BLaER1 treated with 17β-estradiol and CSF1 and Interleukin-3, amounts not matched to agents 10 nM and 100 nM (cell line): Measurements from ENCODE around the gene DYNLRB1.
"Not testable (repeated sequence)": the region's sequence is repeated elsewhere in the genome, so short reads cannot be mapped to it uniquely, and the experiment has no call there.

Source experiments
- H3K27ac ChIP-seq, 11 experiments: shearing (Covaris generic); formaldehyde crosslinking; 2 replicates each; pipeline ENCODE4 v1.8.1; 2022
- H3K27me3 ChIP-seq, 11 experiments: shearing (Covaris generic); formaldehyde crosslinking; 2 replicates each; pipeline ENCODE4 v1.8.1; 2022
- H3K36me3 ChIP-seq, 11 experiments: shearing (Covaris generic); formaldehyde crosslinking; 2 replicates each; pipeline ENCODE4 v1.8.1; 2022
- H3K4me1 ChIP-seq, 10 experiments: shearing (Covaris generic); formaldehyde crosslinking; 2 replicates each; pipeline ENCODE4 v1.8.1; 2022
- H3K4me2 ChIP-seq, 11 experiments: shearing (Covaris generic); formaldehyde crosslinking; 2 replicates each; pipeline ENCODE4 v1.8.1; 2022
- H3K4me3 ChIP-seq, 10 experiments: shearing (Covaris generic); formaldehyde crosslinking; 2 replicates each; pipeline ENCODE4 v1.8.1; 2022
- H3K9ac ChIP-seq, 11 experiments: shearing (Covaris generic); formaldehyde crosslinking; 2 replicates each; pipeline ENCODE4 v1.8.1; 2022
- H3K9me3 ChIP-seq, 11 experiments: shearing (Covaris generic); formaldehyde crosslinking; replicated peaks in 1 of 11; 2 replicates each; pipeline ENCODE4 v1.8.1; 2022
- H4K20me1 ChIP-seq, 11 experiments: shearing (Covaris generic); formaldehyde crosslinking; 2 replicates each; pipeline ENCODE4 v1.8.1; 2022
- Cebpa-rat ChIP-seq, 11 experiments: shearing (Covaris generic); IDR thresholded peaks; 2 replicates each; pipeline ENCODE4 v1.8.1; 2022

DYNLRB1 gene

DNA sequence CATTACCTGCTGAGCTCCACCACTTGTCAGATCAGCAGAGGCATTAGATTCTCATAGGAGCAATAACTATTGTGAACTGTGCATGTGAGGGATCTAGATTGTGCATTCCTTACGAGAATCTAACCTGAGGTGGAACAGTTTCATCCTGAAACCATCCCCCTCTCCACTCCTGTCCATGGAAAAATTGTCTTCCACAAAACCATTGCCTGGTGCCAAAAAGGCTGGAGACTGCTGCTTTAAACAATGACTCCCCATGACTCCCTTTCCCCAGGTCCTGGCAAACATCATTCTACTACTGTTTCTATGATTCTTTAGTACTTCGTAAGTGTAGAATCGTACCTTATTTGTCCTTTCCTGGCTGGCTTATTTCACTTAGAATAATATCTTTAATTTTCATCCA lies 9.7 kb upstream of the DYNLRB1 start:
- Histone ChIP-seq H3K27me3 (no peaks in the 10 kb centered on the region), H3K36me3 (peaks cover 81 to 100% (median 98%) of the 10 kb centered on the region in 11 experiments), H3K4me3 (no peak overlapping the region), H3K27ac (no peak overlapping the region), H3K4me2 (no peak overlapping the region), H3K9me3 (no peaks in the 10 kb centered on the region), H4K20me1 (peaks cover 0 to 22% (median 3%) of the 10 kb centered on the region in 11 experiments; a peak in 8 of 22 replicates), H3K9ac (no peak overlapping the region), H3K4me1 (no peaks in the 10 kb centered on the region)
- no peak for TF ChIP-seq Cebpa-rat (IDR thresholded peaks at IDR 0.05)

DNA sequence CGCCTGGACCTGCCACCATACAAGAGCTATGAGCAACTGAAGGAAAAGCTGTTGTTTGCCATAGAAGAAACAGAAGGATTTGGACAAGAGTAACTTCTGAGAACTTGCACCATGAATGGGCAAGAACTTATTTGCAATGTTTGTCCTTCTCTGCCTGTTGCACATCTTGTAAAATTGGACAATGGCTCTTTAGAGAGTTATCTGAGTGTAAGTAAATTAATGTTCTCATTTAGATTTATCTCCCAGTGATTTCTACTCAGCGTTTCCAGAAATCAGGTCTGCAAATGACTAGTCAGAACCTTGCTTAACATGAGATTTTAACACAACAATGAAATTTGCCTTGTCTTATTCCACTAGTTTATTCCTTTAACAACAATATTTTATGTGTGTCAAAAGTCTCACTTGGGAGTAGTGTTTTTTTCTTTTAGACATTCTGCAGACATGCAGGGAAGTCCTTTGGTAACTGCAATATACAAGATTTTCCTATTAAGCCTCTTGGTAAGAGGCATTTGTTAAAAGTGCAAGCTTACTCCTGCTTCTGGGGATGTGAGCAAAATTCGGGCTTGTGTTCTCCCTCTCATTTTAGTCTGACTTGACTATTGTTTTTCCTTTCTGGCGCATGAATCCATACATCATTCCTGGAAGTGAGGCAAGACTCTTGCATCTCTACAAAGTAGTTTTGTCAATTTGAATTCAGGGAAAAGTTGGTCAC lies 8.4 kb upstream of the DYNLRB1 start:
- Histone ChIP-seq H3K9me3 (no peaks in the 10 kb centered on the region), H3K4me3 (no peak overlapping the region), H4K20me1 (peaks cover 0 to 29% (median 3%) of the 10 kb centered on the region in 11 experiments; a peak in 8 of 22 replicates), H3K4me2 (no peak overlapping the region), H3K27me3 (no peaks in the 10 kb centered on the region), H3K9ac (no peak overlapping the region), H3K4me1 (0 out of 20 replicates have a peak, but pooled peaks cover 0 to 5% (median 0%) of the 10 kb centered on the region in 10 experiments), H3K27ac (no peak overlapping the region), H3K36me3 (peaks cover 73 to 99% (median 93%) of the 10 kb centered on the region in 11 experiments)
- TF ChIP-seq Cebpa-rat (IDR thresholded peaks at IDR 0.05) = no peak

DNA sequence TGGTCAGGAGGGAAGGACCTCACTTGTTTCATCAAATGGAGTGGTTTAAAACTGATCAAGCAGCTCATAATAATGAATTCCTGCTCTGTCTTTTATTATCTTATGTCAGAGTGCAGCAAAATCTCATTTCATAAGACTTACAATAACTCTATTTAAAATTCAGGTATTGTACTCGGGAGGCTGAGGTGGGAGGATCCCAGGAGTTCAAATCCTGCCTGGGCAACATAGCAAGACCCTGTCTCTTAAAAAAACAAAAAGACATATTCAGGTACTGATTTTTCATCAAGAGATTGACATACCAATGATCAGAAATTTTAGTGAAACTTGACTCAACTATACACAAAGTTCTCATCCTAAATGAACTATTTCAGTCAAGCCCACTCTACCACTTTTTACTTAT lies 5.6 kb upstream of the DYNLRB1 start:
- no peak overlapping the region for H3K27ac ChIP-seq
- no peak overlapping the region for H3K9ac ChIP-seq
- TF ChIP-seq Cebpa-rat (IDR thresholded peaks at IDR 0.05) = no peak
- no peaks in the 10 kb centered on the region for H3K27me3 ChIP-seq
- no peak overlapping the region for H3K4me3 ChIP-seq
- H4K20me1 ChIP-seq = peaks cover 0 to 33% (median 3%) of the 10 kb centered on the region in 11 experiments; a peak in 8 of 22 replicates
- H3K9me3 ChIP-seq = no peaks in the 10 kb centered on the region
- H3K36me3 ChIP-seq = peaks cover 49 to 81% (median 66%) of the 10 kb centered on the region in 11 experiments
- peaks cover 9 to 25% (median 13%) of the 10 kb centered on the region in 10 experiments for H3K4me1 ChIP-seq
- no peak overlapping the region for H3K4me2 ChIP-seq

DNA sequence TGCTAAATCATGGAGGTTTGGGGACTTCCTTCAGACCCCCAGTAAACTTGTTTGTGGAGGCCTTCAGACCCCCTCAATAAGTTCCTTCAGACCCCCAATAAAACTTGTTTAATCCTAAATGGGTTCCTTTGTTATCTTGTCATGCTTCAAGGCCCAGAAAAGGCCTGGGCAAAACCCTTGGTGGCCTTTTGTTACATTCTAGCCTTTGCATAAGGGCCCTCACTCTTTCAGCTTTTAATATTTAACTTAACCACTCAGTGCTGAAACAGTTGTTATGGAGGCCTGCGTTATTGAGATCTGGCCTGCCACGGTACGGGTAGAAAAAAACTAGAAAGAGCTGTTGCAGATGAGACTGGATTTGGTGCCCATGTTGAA lies 4.3 kb upstream of the DYNLRB1 start:
- Histone ChIP-seq H3K4me3 (no peak overlapping the region), H3K9ac (no peak overlapping the region), H3K27me3 (no peaks in the 10 kb centered on the region), H4K20me1 (peaks cover 0 to 22% (median 0%) of the 10 kb centered on the region in 11 experiments; a peak in 5 of 22 replicates), H3K9me3 (no peaks in the 10 kb centered on the region), H3K36me3 (peaks cover 36 to 68% (median 53%) of the 10 kb centered on the region in 11 experiments), H3K27ac (no peak overlapping the region), H3K4me1 (peaks cover 10 to 28% (median 15%) of the 10 kb centered on the region in 10 experiments), H3K4me2 (no peak overlapping the region)
- no peak for TF ChIP-seq Cebpa-rat (IDR thresholded peaks at IDR 0.05)

DNA sequence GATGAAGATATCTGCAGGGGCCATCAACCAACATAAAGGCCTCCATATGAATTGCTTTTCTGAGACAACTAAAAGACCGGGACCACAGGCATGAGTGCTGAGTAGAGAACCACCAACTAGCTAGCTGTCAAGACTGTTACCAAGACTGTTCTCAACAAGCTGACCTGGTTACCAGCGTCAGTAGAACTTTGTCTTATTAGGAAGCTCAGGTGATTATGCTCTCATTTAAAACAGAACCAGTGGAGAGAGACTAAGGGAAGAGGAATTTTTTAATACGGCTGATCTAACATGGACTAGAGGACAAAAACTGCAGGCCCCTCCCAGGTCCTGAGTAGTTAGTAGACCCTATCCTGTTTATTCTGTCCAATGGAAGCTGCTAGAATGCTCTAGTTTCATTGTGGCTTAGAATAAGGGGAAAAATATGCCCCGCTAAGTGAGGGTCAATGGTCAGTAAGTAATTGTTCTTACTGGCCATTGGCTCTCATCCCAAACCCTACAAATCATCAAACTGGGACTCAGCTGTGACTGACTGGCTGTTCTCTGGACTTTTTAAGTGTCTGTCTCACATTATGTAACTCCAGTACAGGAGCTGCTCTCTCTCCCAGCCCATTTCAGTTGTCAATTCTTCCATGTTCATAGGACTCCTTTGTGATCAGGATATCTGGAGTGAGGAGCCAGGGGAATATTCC lies 3.8 kb upstream of the DYNLRB1 start:
- H3K27me3 ChIP-seq = no peaks in the 10 kb centered on the region
- no peak overlapping the region for H3K4me3 ChIP-seq
- H4K20me1 ChIP-seq = peaks cover 0 to 22% (median 0%) of the 10 kb centered on the region in 11 experiments; a peak in 7 of 22 replicates
- peaks cover 12 to 30% (median 17%) of the 10 kb centered on the region in 10 experiments for H3K4me1 ChIP-seq
- H3K36me3 ChIP-seq = peaks cover 31 to 62% (median 48%) of the 10 kb centered on the region in 11 experiments
- TF ChIP-seq Cebpa-rat (IDR thresholded peaks at IDR 0.05) = no peak
- H3K27ac ChIP-seq = peak overlapping the region in 1 of 11 experiments; percentile 7; a peak in 1 of 22 replicates
- H3K9ac ChIP-seq = no peak overlapping the region
- no peak overlapping the region for H3K4me2 ChIP-seq
- H3K9me3 ChIP-seq = no peaks in the 10 kb centered on the region

DNA sequence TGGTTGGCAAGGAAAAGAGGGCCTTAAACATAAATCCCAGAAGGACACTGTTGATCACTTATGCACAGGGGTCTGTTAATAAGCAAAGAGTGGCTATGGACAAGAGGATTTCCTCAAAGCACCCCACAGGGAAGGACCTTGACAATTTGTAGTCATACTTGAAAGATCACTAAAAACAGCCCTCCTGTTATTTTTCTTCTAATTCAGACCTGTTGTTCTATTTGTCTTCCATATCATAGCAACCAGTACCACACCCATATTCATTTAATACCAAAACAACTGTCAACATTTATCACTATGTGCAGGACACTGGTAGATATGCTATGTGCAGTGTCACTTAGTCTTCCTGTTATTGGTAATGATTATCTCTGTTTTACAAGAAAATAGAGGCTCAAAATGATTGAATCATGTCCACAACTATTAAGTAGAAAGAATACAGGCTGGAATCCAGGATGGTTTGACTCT lies 3.2 kb upstream of the DYNLRB1 start:
- peaks cover 17 to 36% (median 23%) of the 10 kb centered on the region in 10 experiments for H3K4me1 ChIP-seq
- peaks cover 0 to 22% (median 6%) of the 10 kb centered on the region in 11 experiments; a peak in 11 of 22 replicates for H4K20me1 ChIP-seq
- H3K9me3 ChIP-seq = no peaks in the 10 kb centered on the region
- TF ChIP-seq Cebpa-rat (IDR thresholded peaks at IDR 0.05) = no peak
- H3K36me3 ChIP-seq = peaks cover 25 to 56% (median 42%) of the 10 kb centered on the region in 11 experiments
- no peak overlapping the region for H3K9ac ChIP-seq
- H3K27ac ChIP-seq = peak overlapping the region in 1 of 11 experiments; percentile 7; a peak in 1 of 22 replicates
- H3K4me3 ChIP-seq = no peak overlapping the region
- H3K4me2 ChIP-seq = no peak overlapping the region
- no peaks in the 10 kb centered on the region for H3K27me3 ChIP-seq

DNA sequence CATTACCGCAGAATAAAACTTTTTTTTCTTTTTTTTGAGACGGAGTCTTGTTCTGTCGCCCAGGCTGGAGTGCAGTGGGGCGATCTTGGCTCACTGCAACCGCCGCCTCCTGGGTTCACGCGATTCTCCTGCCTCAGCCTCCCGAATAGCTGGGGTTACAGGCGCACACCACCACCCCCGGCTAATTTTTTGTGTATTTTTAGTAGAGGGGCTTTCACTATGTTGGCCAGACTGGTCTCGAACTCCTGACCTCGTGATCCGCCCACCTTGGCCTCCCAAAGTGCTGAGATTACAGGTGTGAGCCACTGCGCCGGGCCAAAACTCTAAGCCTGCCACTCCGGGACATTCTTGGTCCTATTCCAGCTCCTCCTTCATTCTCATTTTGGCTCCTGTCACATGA lies 2.2 kb upstream of the DYNLRB1 start:
- not testable (repeated sequence) for H3K27ac ChIP-seq, H3K27me3 ChIP-seq, H3K9me3 ChIP-seq, H3K4me3 ChIP-seq
- H3K36me3 ChIP-seq = peaks cover 20 to 53% (median 37%) of the 10 kb centered on the region in 11 experiments
- peaks cover 5 to 30% (median 15%) of the 10 kb centered on the region in 11 experiments; a peak in 13 of 22 replicates for H4K20me1 ChIP-seq
- peaks cover 24 to 45% (median 32%) of the 10 kb centered on the region in 10 experiments for H3K4me1 ChIP-seq
- H3K4me2 ChIP-seq = peak overlapping the region in 2 of 11 experiments; percentile 76 to 84; a peak in 3 of 22 replicates
- H3K9ac ChIP-seq = peak overlapping the region in 1 of 11 experiments; percentile 92; a peak in 1 of 22 replicates

DNA sequence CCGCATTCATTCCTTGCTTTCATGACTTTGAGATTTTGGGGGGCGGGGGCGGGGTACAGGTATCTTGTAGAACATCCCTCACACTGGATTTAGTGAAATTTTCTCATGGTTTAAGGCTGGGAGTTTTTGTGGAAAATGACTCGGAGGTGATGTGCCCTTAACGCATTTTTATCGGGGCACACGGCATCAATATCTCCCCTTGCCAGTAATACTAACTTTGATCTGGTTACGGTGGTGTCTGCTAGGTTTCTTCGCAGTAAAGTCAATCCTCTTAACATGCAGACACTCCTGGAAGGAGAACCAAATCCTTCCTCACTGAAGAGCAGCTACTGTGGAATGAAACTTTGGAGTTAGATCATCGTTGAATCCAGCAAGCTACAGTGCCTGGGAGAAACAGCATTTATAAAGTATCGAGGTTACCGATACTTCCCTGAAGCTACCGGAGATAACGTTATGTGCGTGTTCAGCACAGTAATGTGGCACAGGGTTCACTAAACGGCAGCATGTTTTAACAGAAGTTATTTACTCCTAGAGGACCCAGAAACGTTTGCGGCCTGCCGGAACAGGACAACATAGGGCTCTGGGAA lies 1.2 kb upstream of the DYNLRB1 start:
- no peak for TF ChIP-seq Cebpa-rat (IDR thresholded peaks at IDR 0.05)
- Histone ChIP-seq H3K27ac (peak overlapping the region in 10 of 11 experiments; percentile 80 to 90 (median 88); a peak in 18 of 22 replicates), H3K4me1 (peaks cover 24 to 49% (median 34%) of the 10 kb centered on the region in 10 experiments), H3K9me3 (no peaks in the 10 kb centered on the region), H4K20me1 (peaks cover 9 to 35% (median 25%) of the 10 kb centered on the region in 11 experiments; a peak in 16 of 22 replicates), H3K4me3 (peak overlapping the region; percentile 65 to 91 (median 84)), H3K4me2 (peak overlapping the region; percentile 76 to 96 (median 90)), H3K9ac (peak overlapping the region; percentile 86 to 95 (median 90)), H3K27me3 (no peaks in the 10 kb centered on the region), H3K36me3 (peaks cover 15 to 53% (median 35%) of the 10 kb centered on the region in 11 experiments; a peak in 21 of 22 replicates)
